ENCODE results near the gene BLOC1S2.
"Not testable (repeated sequence)": the region's sequence is repeated elsewhere in the genome, so short reads cannot be mapped to it uniquely, and the experiment has no call there.

The BLOC1S2 gene

GRCh38 chr10:100286051-100287033, at the start of gene BLOC1S2:
Gene BLOC1S2, minus strand, starts transcription at chr10:100286680. Its CDS starts 21 bp downstream, at chr10:100286659.
- DNase-seq (ENCODE audit: low read depth in 2 of 2): peak; percentile 57 to 59

GRCh38 chr10:100334762-100335161, 48.3 kb upstream of the BLOC1S2 start:
- DNase-seq (ENCODE audit: low read depth in 2 of 2): no peak

- DNase-seq (ENCODE audit: low read depth in 2 of 2): peak; percentile 17 to 18
Observed at GRCh38 chr10:100333661-100334440, 47.4 kb upstream of the BLOC1S2 start.

DNA sequence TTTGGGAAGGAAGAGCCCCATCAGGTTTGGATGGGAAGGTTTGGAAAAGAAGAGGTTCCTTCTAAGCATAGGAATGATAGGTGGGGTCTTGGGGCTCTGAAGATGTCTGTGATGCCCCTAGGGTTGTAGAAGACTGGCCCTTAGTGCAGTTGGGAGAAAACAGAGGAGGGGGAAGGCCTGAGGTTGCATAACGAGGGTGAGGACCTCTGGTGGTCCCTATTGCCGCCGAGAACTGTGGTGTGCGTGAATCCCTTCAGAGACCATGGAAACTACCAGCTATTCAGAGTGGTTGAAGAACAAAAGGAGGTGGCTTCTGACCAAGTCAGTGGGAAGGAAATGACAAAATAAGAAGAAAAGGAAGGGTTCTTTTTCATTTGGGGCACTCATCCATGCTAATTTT, 46.6 kb upstream of the BLOC1S2 start:
- DNase-seq (ENCODE audit: low read depth in 2 of 2): no peak

DNA sequence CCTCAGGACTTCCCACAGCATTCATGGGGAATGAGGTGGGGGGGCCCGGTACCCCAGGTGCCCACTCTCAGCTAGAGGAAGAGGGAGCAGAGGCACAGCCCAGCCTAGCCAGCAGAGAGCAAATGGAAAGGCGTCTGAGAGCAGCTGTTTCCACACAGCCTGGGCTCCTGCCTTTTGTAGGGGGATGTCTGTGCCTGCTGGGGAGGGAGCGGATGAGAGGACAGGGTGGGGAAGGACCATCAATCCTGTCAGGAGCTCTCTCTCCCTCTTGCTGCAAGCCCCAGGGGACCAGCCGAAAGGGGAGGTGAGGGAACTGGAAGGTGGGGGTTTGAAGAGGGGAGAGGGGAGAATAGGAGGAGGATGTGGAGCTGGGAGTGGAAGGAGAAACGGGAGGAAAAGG, 43.6 kb upstream of the BLOC1S2 start, which contains the start of gene PKD2L1:
Gene PKD2L1, minus strand, starts transcription at position 150 of the 400 bp plus-strand sequence. Its CDS starts 125 bp downstream, at position 25.
- DNase-seq (ENCODE audit: low read depth in 2 of 2): no peak

GRCh38 chr10:100328198-100328597, 41.7 kb upstream of the BLOC1S2 start:
- DNase-seq (ENCODE audit: low read depth in 2 of 2): no peak

DNA sequence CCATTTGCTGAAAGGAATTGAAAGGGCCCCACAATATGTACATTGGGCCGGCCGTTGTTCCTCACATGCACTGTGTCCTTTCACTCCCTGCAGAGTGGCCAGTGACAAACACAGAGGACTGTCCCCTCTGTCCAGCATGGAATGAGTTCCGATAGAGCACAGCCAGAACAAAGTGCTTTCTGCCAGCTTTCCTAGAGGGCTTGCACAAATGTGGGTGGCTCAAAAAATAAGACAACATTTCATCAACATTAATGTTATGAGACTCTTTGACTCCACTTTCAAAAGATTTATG, 41.2 kb upstream of the BLOC1S2 start:
- no peak for DNase-seq (ENCODE audit: low read depth in 2 of 2)

- DNase-seq (ENCODE audit: low read depth in 2 of 2): no peak
Observed at GRCh38 chr10:100327007-100327717, 40.7 kb upstream of the BLOC1S2 start.

DNA sequence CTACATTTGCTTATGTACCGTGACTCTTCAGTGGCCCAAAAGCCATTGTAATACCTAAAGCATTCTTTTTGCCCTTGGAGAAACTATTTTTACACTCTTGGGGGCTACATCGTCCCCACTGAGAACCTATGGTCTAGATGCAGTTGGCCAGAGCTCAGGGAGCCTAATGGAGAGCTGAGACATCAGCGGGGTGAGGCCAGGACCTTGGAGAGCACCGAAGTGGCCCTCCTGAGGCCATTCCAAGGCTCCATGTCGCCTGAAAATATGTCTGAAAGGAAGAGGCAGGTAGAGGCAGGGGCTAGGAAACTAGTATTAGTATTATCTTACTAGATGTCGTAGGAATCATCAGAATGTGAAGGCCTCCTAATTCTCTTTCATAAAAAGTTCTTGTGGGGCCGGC, 38.7 kb upstream of the BLOC1S2 start:
- no peak for DNase-seq (ENCODE audit: low read depth in 2 of 2)

DNA sequence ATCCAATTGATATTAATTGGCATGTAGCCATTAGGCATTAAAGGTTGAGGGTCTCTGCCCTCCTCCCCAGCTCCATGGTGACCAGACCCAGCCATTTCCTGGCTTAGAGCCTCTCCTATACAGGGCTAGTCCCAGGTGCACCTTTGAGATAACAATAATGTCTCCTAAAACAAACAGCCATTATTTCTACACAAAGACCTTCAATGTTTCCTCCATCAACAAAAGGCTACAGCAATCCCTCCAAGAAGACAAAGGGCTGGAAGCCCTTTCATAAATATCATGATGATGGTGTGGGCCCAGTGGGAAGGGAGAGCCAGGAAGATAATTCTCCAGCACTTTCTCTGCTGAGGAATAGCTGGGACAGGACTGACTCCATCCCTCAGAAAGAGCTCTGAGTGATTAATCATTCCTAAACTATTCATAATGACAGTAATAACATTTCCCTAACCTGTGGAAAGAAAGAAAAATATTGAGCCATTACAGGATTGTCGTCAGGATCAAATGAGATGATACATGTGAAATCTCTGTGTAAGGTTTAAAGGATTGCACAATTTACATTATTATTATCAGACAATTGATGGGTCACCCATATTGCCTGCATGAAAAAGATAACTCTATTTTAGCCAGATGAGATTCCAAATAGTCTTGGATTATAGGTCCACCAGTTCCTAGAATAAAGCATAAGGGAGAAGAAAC, 33.4 kb upstream of the BLOC1S2 start:
- DNase-seq (ENCODE audit: low read depth in 2 of 2): no peak

DNA sequence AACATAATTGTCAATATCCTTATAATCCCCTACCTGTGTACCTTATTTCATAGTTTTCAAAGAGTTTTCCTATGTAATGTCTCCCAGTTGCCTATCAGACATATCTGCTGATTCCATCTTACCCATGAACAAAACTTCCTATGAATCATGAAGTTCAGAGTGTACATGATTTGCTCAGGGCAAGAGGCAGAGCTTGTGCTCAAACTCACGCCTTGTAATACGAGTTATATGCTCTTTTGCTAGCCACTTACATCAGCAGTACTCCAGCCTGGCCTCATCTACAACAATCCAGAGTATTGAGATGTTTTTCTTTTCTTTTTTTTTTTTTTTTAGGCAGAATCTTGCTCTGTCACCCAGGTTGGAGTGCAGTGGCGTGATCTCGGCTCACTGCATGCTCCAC, 31.7 kb upstream of the BLOC1S2 start:
- DNase-seq (ENCODE audit: low read depth in 2 of 2): no peak

GRCh38 chr10:100315615-100316014, 29.1 kb upstream of the BLOC1S2 start:
- DNase-seq (ENCODE audit: low read depth in 2 of 2): no peak

DNA sequence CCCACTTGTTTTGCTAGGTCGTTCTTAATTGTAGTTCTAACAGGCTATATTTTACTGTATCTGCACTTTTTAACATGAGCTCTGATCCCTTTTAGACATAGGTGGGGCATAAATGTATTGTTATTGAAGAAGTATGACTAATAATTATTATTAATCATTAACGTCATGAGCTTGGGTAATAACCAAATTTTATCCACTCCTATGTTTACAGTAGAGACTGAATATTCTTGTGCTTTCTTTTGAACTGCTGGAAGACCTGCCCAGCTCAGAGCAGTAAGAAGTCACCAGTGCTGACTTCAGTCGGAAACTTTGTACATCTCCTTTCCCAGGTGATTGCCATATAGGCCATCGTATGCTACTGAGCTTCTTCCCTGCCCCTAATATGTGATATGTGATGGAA, 24.8 kb upstream of the BLOC1S2 start:
- no peak for DNase-seq (ENCODE audit: low read depth in 2 of 2)

DNA sequence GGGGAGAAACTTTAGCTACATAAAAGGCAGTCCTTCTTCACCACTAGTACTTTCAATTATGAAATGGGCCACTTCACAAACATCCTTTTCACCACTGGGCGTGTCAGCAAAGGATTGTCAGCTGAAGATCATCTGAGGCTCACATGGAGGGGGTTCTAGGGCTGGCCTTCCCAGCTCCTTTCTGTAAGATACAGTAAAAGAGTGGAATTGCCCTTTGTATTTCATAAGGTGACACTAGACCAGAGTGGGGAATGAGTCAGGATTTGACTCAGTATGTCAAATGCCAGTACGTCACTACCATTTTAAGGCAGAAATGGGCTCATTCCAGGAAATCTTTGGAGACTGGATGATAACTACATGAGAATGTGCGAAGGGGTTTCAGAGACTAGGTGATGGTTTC, 21.2 kb upstream of the BLOC1S2 start:
- DNase-seq (ENCODE audit: low read depth in 2 of 2): no peak

DNA sequence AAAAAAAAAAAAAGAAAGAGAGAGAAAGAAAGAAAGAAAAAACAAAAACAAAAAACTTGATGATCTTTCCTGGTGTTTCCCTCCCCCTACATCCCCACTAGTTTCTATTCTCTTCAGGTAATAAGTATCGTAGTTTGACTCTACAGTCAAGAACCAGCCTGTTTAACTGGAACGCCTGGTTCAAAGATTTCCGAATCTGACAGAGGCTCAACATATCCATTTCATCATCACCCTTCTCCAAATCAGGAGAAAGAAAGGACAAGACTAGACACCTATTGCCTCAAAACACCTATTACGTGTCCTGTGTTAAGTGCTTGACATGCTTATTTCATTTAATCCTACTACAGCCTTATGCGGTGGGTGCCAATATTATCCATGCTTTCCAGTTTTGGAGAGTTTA, 20.4 kb upstream of the BLOC1S2 start:
- no peak for DNase-seq (ENCODE audit: low read depth in 2 of 2)

- DNase-seq (ENCODE audit: low read depth in 2 of 2): no peak
Observed at GRCh38 chr10:100304414-100304813, 17.9 kb upstream of the BLOC1S2 start.

DNA sequence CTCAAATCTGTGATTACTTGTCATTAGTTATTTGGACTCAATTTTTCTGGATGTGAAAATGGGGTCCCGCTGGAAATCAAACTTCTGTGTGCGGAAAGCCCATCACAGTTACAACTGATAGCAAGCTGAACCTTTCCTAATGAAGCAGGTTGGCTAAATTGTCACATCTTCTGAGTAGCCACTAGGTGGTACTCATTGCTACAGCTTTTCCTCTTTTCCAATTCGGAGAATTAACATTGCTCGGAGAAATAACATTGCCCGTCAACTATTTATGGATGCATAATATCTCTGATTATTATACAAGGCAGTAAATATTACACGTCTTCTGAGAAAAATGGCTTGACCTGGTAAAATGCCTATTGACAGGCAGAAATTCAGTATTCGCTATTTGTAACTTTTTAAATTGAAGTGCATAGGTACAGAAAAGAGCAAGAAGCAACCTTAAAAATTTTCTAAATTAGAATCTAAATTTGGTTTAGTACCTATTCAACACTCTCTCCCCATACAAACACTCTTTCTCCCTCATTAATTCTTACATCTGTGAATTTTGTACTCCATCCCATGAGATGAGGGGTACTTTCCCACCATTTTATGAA, 17.3 kb upstream of the BLOC1S2 start:
- DNase-seq (ENCODE audit: low read depth in 2 of 2): no peak

- not testable (repeated sequence) for DNase-seq (ENCODE audit: low read depth in 2 of 2)
Observed at GRCh38 chr10:100301123-100301522, 14.6 kb upstream of the BLOC1S2 start.

DNA sequence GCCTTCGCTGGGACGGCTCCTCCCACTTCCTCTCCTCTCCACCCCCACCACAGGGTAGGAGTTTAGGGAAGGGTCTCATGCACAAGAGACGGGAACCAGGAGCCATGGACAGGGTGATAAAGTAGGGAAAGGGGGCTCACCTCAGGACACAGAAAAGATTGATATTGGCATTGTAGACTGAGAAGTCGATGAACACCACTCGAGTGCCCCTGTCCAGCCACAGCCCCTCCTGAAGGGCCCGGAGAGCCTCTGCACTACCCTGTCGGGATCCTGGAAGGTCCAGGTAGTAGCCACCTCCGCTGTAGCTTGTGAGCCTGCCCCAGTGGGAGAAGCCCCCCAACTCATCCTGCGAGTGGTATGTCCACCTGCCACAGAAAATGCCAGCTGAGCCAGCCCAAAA, 10.8 kb upstream of the BLOC1S2 start:
- DNase-seq (ENCODE audit: low read depth in 2 of 2): no peak

- DNase-seq (ENCODE audit: low read depth in 2 of 2): no peak
Observed at GRCh38 chr10:100293066-100293465, 6.6 kb upstream of the BLOC1S2 start.

- not testable (repeated sequence) for DNase-seq (ENCODE audit: low read depth in 2 of 2)
Observed at GRCh38 chr10:100292300-100292699, 5.8 kb upstream of the BLOC1S2 start.

All from fibroblast of skin of left biceps (primary cell).